NCI-H2029 (cell line): ENCODE results near the gene ZNF883.
"Not testable (repeated sequence)": the region's sequence is repeated elsewhere in the genome, so short reads cannot be mapped to it uniquely, and the experiment has no call there.

Experiments
- DNase-seq: peaks from one replicate; lab custom pipeline; 2025; lab: John Stamatoyannopoulos, UW

The ZNF883 gene

DNA sequence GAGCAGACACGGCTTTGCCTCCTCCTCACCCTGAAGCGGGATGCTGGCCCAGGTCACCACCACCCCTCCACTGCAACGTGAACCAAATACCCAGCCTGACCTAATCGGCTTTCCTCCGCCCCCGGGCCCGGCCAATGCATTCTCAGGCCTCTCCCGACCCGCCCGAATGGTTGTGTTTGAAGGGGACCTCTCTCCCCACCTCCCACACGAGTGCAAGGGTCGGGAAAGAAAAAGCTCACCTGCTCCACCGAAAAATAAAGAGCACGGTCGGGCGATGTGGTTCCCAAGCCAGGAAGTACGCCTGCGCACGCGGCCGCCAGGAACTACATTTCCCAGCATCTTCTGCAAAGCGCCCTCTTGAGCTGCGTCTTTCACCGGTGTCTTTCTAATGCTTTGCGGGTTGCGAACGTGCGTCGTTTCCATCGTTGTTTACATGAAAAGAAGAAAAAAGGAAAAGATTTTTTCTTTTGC, at the start of gene ZNF883:
TSS of gene ZNF883 (minus strand) at position 282 of the 471 bp plus-strand sequence.
- DNase-seq, result peak; percentile 64

DNA sequence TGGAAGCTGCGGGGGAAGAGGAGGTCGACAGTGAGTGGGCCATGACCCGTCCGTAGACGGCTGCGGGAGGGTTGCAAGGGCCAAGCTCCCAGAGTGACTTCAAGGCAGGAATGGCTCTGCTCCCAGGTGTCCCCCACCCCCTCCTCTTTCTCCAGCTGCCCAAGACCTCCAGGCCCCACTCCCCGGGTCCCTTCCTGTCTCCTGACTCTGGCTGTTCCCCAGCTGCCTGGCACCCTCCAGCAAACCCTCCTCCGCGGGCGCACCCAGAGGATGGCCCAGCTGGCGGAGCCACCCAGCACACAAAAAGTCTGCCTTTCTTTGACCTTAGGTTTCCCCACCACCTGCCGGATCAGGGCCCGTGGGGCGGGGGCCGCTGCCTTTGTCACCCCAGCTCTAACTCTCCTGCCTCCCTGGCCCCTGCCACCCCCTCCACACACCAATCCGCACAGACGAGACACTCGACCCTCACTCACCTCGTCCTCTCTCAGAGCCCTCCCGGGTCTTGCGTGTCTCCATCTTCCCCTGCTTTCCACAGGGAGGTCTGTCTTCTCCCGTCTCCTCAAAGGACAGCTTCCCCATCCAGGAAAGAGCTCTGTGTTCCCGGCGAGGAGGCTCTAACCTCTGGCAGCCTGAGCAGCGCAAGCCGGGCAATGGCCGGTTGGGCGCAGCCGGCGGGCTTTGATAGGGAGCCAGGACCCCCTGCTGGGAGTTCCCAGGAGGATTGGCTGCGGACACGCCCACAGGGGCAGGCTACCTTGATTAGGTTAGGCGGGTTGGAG, 49.3 kb upstream of the ZNF883 start:
- DNase-seq, result peak; percentile 6

DNA sequence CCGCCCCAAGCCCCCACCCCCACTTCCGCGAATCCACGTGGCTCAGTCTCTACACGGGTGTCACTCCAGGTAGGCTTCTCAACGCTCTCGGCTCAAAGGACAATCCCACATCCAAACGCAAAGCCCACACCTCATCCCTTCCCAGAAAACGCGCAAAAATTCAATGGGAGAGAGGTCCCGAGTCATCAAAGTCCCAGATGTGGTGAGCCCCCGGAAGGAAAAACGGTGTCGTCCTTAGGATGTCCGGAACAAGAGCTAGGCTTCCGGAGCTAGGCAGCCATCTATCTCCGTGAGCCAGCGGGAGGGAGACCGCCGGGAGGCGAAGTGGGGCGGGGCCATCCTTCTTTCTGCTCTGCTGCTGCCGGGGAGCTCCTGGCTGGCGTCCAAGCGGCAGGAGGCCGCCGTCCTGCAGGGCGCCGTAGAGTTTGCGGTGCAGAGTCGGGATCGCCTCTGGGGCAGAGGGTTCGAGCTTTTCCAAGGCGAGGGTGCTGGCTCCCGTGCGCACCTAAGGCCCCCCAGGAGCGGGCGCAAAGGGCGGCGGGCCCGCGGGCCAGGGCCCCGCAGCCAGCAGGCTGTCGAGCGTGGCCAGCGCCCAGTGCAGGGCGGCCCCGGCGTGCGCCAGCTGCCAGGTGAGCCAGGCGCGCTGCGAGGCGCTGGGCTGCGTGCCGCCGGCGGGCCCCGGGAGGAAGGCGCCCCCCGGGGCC, 47.7 kb upstream of the ZNF883 start:
- not testable (repeated sequence) for DNase-seq

DNA sequence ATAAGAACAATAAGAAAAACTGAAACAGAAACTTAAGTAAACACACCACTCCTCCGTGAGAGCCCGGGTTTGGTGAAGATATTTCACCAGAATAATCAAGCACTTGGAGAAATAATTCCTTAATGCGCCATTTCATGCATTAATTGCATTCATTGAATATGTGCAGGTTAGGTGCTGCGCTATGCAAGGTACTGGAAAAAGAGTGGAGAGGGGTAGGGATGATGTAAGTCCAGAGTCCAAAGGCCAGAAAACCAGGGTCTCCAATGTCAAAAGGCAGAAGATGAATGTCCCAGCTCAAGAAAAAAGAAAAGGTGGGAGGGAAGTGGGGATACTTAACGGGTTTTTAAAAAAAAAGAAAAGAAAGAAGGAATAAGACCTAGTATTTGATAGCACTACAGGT, 45.2 kb upstream of the ZNF883 start:
- no peak for DNase-seq

DNA sequence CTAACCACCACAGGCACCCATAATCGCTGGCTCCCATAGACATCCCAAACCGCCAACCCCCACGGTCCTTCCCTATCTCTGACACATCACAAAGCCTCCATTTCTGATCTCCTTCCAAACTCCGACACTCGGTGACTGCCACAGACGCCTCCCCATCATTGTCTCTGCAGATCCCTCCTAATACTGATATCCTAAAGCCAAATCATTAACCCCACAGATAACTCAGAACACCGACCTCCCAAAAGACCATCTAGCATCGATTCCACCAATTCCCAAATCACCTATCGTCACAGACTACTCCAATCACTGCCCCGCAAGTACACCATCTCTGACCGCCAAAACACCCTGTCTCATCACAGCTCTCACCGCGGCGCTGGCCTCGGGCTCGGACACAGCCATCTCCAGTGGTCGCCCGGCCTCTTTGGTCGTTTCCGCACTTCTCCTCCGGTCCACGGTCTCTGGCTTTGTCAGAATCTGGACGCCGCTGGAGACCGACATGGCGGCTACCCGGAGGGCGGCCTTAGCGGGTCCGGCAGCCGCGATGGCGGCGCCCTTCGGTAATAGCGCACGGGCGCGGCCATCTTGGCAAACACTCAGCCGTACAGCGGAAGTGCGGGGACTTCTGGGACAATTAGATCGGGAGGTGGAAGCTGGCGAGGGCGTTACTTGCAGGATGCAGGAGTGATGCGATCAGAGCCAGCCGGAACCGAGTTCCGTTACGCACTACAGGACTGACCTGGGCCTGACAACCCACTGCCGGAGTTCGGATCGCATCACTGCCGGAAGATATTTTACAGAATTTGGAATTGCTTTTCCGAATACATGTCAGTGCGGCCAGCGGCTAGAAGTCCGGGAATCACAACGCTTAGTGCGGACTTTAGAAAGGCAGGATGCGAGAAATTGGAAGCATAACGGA, 44.5 kb upstream of the ZNF883 start, which contains the start of gene ZFP37:
TSS of gene ZFP37 (minus strand) at position 534 of the 916 bp plus-strand sequence. CDS start at position 498, 36 bp downstream.
- peak; percentile 92 for DNase-seq

DNA sequence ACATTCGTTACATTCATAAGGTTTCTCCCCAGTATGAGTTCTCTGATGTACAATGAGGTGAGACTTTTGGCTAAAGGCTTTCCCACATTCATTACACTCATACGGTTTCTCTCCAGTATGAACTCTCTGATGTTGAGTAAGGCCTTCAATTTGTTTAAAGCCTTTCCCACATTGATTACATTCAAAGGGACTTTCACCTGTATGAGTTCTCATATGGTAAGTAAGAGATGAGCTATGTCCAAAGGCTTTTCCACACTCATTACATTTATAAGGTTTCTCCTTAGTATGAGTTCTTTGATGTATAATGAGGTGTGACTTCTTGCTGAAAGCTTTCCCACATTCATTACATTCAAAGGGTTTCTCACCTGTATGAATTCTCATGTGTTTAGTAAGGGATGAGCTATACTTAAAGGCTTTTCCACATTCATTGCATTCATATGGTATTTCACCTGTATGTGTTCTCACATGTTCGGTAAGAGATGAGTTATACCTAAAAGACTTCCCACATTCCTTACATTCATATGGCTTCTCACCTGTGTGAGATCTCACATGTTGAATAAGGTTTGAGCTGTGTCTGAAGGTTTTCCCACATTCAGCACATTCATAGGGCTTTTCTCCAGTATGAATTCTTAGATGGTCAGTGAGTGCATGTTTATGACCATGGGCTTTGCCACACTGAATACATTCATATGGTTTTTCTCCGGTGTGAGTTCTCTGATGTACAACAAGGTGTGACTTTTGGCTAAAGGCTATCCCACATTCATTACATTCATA, 31.1 kb upstream of the ZNF883 start:
- no peak for DNase-seq

DNA sequence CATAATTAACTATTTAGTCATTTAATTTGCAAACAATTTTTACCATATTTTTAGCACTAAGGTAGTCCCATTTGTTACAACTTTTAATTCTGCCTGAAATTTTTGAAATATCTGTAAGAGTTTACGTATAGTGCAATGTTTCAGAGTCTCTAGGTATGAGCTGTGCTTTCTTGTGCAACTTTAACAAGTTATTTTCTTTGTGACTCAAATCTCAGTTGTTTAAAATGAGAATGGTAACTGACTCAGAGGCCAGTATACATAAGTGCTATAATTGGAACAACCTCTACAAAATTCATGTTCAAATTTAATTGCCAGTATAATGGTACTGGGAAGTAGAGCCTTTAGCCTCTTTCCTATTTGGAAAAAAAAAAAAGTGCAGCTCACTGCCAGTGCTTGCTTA, 14.2 kb upstream of the ZNF883 start:
- DNase-seq, result no peak

DNA sequence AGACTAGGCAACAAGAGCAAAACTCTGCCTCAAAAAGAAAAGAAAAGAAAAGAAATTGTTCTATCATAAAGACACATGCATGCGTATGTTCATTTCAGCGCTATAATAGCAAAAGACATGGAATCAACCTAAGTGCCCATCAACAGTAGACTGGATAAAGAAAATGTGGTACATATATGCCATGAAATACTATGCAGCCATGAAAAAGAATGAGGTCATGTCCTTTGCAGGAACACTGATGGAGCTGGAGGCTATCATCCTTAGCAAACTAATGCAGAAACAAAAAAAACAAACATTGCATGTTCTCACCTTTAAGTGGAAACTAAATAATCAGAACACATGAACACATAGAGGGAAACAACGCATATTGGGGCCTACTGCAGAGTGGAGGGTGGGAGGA, 6.3 kb upstream of the ZNF883 start:
- no peak for DNase-seq

DNA sequence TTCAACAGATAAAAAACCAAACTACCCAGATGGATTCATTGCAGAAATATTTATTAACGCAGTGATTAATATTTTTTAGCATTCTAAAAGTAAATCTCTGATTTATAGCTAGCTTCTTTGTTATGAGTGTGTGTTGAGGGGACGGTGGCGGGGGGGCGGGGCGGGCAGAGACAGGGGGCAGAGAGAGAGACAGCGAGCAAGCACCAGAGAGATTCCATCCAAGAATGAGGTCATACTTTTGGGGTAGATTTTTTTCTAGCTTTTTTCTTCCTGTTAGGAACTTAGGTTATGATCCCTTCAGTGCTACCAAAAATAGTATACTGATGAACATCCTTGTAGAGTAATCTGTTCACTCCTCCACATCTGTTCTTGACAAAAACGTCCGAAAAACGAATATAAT, 500 bp upstream of the ZNF883 start:
- peak; percentile 0 for DNase-seq

DNA sequence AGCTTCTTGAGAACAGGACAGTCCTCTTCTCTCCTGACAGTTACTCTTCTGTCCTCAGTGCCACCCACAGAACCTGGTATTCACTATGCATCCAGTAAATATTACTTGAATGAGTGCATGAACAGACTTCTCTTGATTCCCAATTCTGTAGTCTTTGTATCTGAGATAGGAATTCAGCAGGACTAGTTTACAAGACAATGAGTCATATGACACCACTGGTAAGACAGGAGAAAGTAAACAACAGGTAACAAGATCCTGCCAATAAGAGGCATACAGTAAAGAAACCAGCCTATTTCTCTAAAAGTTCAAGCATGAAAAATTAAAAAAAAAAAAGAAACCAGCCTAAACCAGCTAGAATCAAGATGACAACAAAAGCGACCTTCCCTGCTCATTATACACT, 6.2 kb downstream of the ZNF883 start:
- no peak for DNase-seq

DNA sequence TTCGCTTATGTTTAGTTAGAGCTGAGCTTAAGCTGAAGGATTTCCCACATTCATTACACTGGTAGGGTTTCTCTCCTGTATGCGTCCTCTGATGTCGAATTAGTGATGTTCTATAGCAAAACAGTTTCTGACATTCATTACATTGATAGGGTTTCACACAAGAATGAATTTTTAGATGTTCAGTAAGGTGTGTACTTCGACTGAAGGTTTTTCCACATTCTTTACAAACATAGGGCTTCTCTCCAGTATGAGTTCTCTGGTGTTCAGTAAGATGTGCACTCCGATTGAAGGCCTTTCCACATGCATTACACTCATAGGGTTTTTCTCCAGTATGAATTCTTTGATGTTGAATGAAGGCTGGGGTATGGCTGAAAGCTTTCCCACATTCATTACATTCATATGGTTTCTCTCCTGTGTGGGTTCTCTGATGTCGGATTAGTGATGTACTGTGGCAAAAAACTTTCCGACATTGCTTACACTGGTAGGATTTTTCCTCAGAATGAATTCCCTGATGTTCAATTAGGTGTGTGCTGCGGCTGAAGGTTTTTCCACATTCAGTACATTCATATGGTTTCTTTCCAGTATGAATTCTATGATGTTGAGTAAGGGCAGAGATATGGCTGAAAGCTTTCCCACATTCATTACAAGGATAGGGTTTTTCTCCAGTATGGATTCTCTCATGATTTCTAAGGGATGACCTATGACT, 14.6 kb downstream of the ZNF883 start:
- no peak for DNase-seq

DNA sequence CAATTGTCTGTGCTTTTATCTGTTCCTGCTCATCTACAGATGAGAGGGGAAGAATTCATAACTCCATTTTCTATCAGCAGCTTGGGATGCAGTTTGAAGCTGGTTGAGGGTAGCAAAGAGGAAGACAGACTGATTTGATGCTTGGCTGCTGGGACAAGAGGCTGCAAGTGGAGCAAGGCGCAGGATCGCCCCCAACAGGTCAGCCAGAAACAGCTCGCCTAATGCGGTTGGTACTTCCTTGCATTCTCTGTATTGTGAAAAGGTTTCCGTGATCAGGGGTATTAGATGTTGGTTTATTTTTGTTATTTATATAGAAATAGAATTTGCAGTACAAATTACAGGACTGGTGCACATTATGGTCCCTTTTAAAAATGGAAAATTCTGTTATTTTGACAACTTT, 40.6 kb downstream of the ZNF883 start:
- DNase-seq, result no peak

DNA sequence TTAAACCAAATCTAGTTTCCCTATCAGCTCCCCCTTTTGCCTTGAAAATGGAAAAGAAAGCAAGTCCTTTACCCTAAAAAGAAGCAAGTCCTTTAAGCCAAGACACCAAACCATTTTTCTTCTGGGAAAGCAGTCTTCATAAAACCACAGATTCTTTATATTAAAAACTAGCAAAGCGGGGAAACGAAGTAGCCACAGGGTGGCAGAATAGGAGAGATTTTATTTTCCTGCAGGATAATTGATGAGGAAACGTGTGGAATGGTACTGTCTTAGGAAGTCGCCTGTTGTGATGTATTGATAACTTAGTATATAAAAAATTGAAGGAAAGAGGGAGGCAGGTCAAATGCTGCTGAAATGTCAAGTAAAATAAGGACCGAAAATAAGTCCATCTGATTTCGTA, 41.1 kb downstream of the ZNF883 start:
- DNase-seq, result no peak

DNA sequence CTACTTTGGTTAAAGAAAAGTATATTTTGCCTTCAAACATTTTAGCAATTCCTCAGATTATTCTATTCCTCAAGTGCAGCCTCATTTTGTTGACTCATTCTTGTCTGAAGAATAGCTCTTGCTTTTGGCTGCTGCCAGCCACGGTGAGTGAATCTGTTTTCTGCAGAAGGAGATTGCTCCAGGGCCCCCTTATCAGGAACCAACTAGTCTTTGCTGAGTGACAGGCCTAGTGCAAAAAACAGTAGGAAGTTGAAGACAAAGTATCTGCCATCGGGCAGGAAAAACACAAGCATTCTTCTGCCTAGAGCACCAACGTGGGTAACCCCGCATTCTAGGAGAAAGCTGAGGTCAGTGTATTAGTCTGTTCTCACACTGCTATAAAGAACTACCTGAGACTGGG, 42.3 kb downstream of the ZNF883 start:
- DNase-seq, result no peak

DNA sequence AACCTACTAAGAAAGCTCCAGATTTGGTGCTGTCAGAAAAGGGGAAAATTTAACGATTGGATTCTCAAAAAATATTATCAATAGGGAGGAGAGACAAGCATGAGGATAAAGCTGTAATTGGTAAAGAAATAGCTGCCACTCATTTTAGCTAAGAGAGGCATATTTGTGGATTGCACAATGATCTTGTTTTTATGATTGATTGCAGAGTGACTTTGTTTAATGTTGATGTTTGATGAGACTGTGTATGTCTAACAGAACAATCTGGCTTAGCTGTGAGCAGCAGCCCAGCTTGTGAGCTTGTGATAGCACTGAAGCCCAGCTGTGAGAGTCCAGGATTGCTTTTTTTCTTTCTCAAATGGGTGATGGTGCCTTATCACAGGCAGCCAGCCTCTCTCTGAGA, 56.4 kb downstream of the ZNF883 start:
- no peak for DNase-seq

DNA sequence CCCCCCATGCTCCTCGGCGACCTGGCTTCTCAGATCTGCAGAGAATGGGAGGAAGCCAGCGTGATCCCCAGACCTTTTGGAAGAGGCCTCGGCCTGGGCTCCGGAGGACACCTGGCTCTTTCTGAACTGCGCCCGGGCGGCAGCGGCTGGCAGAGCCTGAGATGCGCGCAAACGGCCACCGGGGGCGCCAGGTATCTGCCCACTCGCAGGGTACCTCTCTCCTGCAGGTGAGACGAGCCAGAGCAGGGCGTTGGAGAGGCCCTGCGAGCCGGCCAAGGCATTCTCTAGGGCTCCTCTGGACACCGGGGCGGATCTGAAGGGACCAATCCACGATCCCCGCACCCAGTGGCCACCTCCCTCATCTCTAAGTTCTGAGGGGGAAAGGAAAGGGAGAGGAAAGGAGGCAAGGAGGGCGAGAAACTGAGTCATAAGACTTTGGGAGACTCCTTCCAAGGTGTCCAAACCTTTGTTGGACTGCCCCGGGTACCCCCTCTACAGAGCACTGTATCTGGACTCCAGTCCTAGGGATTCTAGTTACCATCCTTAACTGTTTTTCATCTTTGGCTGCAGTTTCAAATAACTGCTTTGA, 66.3 kb downstream of the ZNF883 start:
- DNase-seq, result no peak

DNA sequence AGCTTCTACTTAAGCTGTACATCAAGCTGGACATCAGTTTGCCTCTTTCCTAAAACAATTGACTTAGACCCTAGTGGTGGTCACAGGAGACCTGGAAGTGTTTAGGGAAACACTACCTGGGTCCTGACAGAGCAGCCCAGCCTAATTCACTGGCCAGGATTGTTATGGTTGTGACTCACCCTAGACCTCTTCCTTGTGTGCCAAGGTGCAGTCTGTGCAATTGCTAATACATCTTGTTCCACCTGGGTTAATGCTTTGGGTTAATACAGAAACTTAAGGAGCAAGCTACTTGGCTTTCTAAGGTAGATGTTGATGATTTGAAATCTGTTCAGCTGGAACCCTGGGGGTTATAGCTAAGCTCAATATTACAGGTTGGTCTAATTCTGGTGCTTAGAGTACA, 72.6 kb downstream of the ZNF883 start:
- no peak for DNase-seq

DNA sequence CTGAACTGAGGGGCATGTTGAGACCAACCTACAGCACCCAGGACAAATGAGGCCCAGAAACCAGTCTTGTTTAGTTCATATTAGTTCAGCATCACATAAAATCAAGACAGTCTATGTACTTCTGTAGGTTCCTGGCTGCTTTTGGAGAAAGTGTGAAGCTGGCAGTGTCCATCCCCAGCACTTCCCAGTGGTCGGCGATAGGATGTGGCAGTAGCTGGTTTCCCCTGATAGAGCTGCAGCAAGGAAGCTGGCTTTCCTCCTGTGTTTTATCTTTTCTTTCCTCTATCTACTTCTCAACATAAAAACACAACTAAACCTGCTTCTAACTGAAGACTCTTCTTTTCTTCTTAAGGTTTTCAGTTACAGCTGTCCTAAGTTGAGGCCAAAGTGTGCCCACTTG, 78.3 kb downstream of the ZNF883 start:
- no peak for DNase-seq

DNA sequence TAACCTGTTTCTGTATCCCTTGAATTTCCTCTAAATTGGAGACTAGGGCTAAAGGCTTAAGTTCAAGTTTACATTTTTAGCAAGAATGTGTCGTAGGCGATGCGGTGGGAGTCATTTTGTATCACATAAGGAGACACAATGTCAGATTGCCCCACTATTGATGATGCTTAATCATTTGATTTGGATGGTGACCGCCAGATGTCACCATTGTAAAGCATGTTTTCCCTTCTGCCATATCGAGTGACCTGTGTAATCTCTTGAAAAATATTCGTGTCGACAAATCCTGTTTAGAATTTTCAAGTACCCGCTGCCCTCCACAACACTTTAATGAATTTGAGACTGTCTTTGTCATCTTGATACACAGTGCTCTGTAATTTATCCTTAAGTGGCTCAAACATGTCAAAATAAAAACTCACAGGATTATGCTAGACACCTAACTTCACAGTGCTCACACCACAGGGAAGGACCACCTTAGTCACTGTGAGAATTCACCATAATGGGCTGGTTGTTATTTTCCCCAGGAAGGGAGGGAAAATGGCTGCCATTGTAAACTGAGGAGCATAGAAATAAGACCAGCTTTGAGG, 86.8 kb downstream of the ZNF883 start:
- peak; percentile 25 for DNase-seq

DNA sequence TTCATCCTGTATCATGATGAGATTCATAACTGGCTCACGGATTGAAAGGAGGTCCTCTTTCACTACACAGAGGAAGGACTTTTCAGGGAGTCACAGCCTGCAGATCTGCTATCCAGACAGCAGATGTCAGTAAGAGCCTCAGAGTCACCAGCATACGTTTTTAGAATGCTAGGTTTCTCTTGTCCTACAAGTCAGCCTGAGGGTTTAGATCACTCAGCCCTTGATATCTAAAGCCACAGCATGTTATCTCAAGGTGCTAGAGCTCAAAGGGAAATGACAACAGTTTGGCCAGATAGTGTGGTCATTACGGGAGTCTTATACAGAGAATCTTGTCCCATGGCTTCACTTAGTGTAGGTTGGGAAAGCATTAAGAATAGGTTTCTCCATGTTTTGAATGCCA, 90.4 kb downstream of the ZNF883 start:
- no peak for DNase-seq
